ENCODE results near the gene IQSEC3.

The IQSEC3 gene

GRCh38 chr12:167959-168600 is 101.5 kb downstream of the IQSEC3 start:
- DNase-seq = no peak

- DNase-seq = no peak
Observed at GRCh38 chr12:168763-169525, 102.4 kb downstream of the IQSEC3 start.

- DNase-seq = no peak
Observed at GRCh38 chr12:169528-170370, 103.2 kb downstream of the IQSEC3 start.

GRCh38 chr12:170371-171225 is 104.0 kb downstream of the IQSEC3 start:
- DNase-seq = no peak

- no peak for DNase-seq
Observed at GRCh38 chr12:171276-171675, 104.7 kb downstream of the IQSEC3 start.

GRCh38 chr12:171743-172676 is 105.4 kb downstream of the IQSEC3 start:
- DNase-seq = no peak

GRCh38 chr12:172732-173161 is 106.2 kb downstream of the IQSEC3 start:
- DNase-seq = no peak

- DNase-seq = no peak
Observed at GRCh38 chr12:174124-174523, 107.6 kb downstream of the IQSEC3 start.

GRCh38 chr12:174596-174995 is 108.0 kb downstream of the IQSEC3 start:
- no peak for DNase-seq

- no peak for DNase-seq
Observed at GRCh38 chr12:175250-175649, 108.7 kb downstream of the IQSEC3 start.

GRCh38 chr12:175759-176158 is 109.2 kb downstream of the IQSEC3 start:
- DNase-seq = no peak

- no peak for DNase-seq
Observed at GRCh38 chr12:176321-177181, 110.0 kb downstream of the IQSEC3 start.

GRCh38 chr12:177336-177979 is 110.9 kb downstream of the IQSEC3 start:
- DNase-seq = no peak

- no peak for DNase-seq
Observed at GRCh38 chr12:177980-178828, 111.6 kb downstream of the IQSEC3 start.

- DNase-seq = no peak
Observed at GRCh38 chr12:178829-179109, 112.2 kb downstream of the IQSEC3 start.

GRCh38 chr12:179131-179884 is 112.7 kb downstream of the IQSEC3 start:
- DNase-seq = no peak

GRCh38 chr12:179885-180284 is 113.3 kb downstream of the IQSEC3 start:
- no peak for DNase-seq

GRCh38 chr12:180445-180844 is 113.9 kb downstream of the IQSEC3 start:
- DNase-seq = no peak

All from NCI-H1048 (cell line).